GM19324 (cell line): ENCODE measurements around the gene PLEKHH3.

ENCODE experiments used
- ATAC-seq: cut with Tn5 transposase; IDR thresholded peaks from one replicate; pipeline ENCODE4 v1.9.1; 2021; ENCODE audit warnings: mild to moderate bottlenecking, moderate library complexity; ENCODE audit not compliant: unreplicated experiment, low FRiP score

Gene PLEKHH3

DNA sequence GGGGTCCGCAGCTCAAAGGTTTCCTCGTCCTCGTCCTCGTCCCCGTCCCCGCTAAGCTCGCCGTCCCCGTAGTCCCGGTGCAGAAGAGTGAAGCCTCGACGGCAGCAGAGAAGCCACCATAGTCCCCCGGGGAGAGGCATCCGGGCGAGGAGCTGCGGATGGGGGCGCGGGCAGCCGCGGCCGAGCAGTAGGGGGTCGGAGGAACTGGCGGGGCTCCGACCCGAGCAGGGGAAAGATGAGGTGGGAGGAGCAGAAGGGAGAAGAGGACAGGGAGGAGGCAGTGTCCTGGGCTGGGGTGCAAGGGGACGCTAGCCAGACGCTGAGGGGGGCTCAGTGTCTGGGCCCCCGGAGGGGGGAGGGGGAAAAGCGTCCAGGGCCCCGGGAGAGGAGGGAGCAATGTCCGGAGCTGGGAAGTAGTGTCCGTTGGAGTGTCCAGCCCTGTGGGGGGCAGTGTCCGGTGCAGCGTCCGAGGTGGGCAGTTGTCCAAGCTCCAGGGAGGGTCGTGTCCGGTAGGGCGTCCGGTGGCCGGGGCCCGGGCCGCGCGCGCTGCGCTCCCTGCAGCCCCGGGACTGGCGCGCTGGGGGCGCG lies at the start of gene PLEKHH3:
TSS of gene PLEKHH3 (minus strand) at position 571 of the 588 bp plus-strand sequence. CDS start at position 140, 431 bp downstream.
- peak; percentile 1 for ATAC-seq

GRCh38 chr17:42725143-42725542 lies 48.3 kb upstream of the PLEKHH3 start:
- no peak for ATAC-seq

DNA sequence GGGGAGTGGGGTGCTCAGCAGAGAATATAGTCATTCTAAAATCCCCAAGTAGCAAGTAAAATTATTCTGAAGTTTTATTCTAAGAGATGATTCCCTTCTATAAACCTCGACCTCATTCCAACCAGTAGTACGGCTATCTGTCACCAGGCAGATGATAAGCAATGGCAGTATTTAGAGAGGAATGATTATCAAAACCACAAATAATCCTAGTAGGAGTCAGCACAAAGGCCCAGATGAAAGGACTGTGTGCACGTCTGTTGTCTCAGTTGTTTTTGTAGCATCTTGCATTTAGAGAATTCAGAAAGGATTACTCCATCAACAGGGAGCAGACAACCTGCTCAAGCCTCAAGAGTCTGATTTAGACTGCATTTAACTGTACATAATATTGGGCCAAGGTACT lies 46.8 kb upstream of the PLEKHH3 start:
- ATAC-seq: no peak

DNA sequence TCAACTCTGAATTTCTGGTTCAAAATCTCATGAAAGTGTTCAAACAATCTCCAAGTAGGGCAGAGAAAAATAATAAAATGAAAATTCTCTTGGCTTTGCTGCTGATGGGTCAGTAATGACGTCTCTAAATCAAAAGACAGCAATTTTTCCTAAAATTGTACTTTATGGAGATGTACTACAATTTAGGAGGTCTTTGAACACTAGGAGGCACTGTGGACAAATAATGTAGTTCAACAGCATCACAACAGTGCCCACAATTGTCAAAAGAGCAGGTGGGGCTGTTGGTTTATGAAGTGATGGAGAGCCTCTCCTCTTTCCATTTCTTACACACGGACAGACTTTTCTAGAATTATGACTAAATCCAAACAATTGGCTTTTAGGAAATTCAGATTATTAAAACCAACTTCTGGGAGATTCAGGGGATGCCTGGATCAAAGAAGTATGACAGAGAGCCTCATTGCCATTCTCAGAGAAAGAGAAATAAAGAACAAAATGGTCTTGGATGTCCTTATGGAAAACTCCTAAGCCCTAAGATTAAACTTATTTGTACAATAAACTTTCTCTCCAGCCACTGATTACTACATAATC lies 44.3 kb upstream of the PLEKHH3 start:
- ATAC-seq: no peak

GRCh38 chr17:42709561-42709960 lies 32.8 kb upstream of the PLEKHH3 start:
- ATAC-seq: no peak

- no peak for ATAC-seq
Measured at GRCh38 chr17:42708588-42708987, 31.8 kb upstream of the PLEKHH3 start.

DNA sequence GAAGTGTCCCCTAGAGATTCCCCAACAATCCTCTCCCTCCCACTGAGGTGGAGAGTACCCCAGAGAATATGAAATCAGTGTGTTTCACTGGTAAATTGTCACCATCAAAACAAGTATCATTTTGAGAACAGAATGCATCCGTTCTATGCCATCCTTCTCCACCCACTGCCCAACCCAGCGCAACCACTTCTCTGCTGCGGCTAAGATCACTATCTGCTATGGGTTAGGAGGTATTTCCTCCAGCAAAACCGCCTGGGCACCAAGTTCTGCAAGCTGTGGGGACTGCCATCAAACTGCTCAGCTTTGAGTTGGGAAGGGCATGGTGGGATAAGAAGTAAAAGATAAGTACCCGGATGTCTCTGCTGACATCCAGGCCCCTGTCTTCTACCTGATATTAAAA lies 29.9 kb upstream of the PLEKHH3 start:
- no peak for ATAC-seq

DNA sequence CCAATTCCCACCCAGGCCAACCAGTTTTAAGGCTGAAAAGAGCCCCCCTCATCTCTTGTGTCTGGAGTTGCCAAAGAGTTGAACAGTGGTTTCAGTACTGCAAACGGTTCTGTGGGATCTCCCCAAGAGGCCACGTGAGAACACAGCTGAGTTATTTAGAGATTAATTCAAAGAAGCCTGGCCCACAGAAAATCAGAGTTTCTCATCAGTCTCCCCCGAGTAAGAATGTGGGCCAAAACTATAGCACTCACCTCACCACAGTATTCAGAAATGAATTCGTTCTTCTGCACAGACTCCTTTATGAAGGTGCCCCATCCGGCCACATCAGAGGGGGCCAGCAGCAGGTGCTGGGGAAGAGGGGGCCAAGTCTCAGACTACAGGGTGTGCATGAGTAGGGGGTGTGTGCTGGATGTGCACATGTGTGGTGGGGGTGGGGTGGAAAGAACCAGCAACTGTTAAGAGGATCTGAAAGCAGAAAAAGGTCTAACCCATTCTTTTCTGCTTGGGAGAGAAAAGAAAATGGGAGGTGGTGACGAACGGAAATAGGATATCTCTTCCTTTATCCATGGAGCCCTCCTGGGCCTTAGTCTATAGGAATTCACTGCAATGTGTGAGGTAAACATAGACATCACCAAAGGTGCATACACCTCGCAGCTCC lies 28.2 kb upstream of the PLEKHH3 start:
- ATAC-seq: no peak

- no peak for ATAC-seq
Measured at GRCh38 chr17:42704490-42704836, 27.7 kb upstream of the PLEKHH3 start.

DNA sequence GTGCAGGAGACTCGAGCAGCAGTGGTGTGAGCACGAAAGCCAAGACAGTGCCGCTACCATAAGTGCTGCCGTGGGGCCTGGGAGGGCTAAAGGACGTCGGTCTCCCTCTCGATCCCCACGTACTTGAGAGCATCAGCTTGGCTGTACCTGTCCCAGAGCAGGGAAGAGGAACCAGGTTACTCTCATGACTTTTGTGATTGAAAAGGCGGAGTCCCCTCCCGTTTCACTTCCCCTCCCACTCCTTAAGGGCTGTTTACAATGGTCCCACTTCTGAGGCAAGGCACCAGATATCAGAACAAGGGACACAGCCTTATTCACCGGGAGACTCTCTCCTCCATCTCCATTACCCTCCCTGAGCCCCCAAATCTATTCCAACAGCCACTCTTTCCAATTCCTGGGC lies 25.7 kb upstream of the PLEKHH3 start:
- no peak for ATAC-seq

DNA sequence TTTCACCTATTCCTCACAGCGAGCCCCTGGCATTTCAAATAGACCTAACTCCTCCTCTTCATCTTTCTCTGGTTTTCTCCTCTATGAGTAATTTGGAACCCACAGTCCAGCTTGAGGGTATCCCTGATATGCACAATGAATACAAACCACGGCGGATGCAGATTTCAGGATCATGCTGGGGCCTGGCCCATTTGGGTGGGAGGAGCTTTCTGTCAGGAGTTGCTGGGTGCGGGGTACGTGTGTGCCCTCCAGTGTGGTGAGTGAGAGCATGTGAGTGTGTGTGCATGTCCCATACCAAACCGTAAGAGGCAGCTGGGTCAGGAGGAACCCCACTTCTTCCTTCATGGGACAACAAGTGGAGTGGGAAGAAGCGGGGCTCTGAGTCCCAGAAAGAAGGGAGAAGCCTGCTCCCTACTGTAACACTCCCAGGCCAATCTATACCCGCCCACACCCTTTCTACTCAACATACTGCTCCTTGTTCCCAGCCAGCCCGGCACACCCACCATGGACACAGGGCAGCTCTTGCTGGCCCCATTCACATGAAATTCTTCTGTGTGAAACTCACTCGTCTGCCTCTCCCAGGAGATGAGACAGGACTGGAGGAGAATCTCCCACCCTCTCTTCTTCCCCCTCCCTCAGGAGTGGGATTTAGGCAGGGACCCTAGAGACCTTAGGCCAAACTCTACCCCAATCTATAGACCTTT lies 23.9 kb upstream of the PLEKHH3 start:
- ATAC-seq: no peak

GRCh38 chr17:42699415-42699740 lies 22.6 kb upstream of the PLEKHH3 start:
- no peak for ATAC-seq

GRCh38 chr17:42698736-42699414 lies 22.1 kb upstream of the PLEKHH3 start:
- no peak for ATAC-seq

- no peak for ATAC-seq
Measured at GRCh38 chr17:42697108-42697811, 20.5 kb upstream of the PLEKHH3 start.

- no peak for ATAC-seq
Measured at GRCh38 chr17:42695500-42695899, 18.7 kb upstream of the PLEKHH3 start.

DNA sequence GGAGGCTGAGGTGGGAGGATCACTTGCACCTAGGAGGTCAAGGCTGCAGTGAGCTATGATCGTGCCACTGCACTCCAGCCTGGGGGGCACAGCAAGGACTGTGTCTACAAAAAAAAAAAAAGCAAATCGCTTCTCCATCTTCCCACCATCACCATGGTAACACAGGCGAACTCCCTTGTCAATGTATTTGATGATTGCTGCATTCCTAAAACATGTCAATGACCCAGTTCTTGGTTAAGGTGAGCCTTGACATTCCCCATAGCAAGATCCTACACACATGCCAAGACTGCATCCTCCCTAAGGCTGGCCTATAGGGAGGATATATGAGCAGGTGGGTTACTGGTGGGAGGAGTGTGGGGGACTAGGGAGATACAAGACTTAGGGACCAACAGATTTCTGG lies 17.7 kb upstream of the PLEKHH3 start:
- no peak for ATAC-seq

DNA sequence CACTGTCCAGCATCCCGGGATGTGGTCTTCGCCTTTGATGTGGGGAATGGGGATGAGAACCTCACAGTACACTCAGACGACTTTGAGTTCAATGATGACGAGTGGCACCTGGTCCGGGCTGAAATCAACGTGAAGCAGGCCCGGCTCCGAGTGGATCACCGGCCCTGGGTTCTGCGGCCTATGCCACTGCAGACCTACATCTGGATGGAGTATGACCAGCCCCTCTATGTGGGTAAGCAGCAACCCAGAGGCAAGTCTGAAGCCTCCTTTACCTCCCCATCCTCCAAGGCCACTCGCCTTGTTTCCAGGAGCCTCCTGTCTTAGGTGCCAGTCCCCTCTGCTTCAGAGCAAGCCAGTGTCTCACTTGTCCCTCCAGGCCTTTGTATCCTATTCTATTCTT lies 15.7 kb upstream of the PLEKHH3 start:
- ATAC-seq: no peak

- no peak for ATAC-seq
Measured at GRCh38 chr17:42691021-42691545, 14.3 kb upstream of the PLEKHH3 start.

GRCh38 chr17:42690596-42690995 lies 13.8 kb upstream of the PLEKHH3 start:
- ATAC-seq: no peak

- ATAC-seq: no peak
Measured at GRCh38 chr17:42687707-42688320, 11.0 kb upstream of the PLEKHH3 start.
